A549 (cell line): Measurements from ENCODE around the gene AMN. TPM values are rescaled to one million over a fixed set of nuclear protein-coding genes. Genes with fewer than 3 reads are reported as not detected.

ENCODE experiments used
- ATAC-seq, 2 experiments: fragments of 200-7000 bp in 1 of 2; fragments of >200 bp in 1 of 2; cut with Nextera tagmentation in 1 of 2; cut with Tn5 transposase in 1 of 2; 3 replicates each; pipeline versions ENCODE4 v1.8.0 to v1.9.1; 2018 to 2020; ENCODE audit warnings: mild to moderate bottlenecking in 1 of 2, moderate library complexity in 1 of 2
- CTCF ChIA-PET: fragments of 300-600 bp; sonication (Branson Sonifier 250); formaldehyde crosslinking; extraction: SDS; loops from one replicate; lab custom pipeline; 2021; ENCODE audit warnings: antibody characterized with exemption, inconsistent platforms; lab: Yijun Ruan, JAX
- POLR2A ChIA-PET: fragments of 350-600 bp; formaldehyde crosslinking; extraction: SDS; loops from one replicate; lab custom pipeline; 2021; ENCODE audit warnings: antibody characterized with exemption, inconsistent platforms; lab: Yijun Ruan, JAX
- DNase-seq, 2 experiments: peaks; one replicate each; pipeline versions ENCODE4 v3.0.0 to v3.0.0-alpha.2; 2011 to 2016; ENCODE audit warnings: low read depth in 1 of 2, low spot score in 1 of 2
- FAIRE-seq: peaks from 2 replicates; lab custom pipeline; 2011; peaks lifted over from hg19 to GRCh38; lab: Jason Lieb, UNC
- H3K27ac ChIP-seq, 2 experiments: fragments of >200 bp; sonication (Bioruptor Twin); formaldehyde crosslinking; 3 replicates each; pipeline ENCODE4 v1.5.1; 2016 to 2017
- H3K4me1 ChIP-seq: fragments of >200 bp; sonication (Bioruptor Twin); formaldehyde crosslinking; 3 replicates; pipeline ENCODE4 v1.6.1; 2016
- H3K4me2 ChIP-seq: fragments of >200 bp; sonication (Bioruptor Twin); formaldehyde crosslinking; 3 replicates; pipeline ENCODE4 v1.6.1; 2016
- H3K4me3 ChIP-seq: fragments of >200 bp; sonication (Bioruptor Twin); formaldehyde crosslinking; 3 replicates; pipeline ENCODE4 v1.5.1; 2016
- H3K9me3 ChIP-seq: fragments of >200 bp; sonication (Bioruptor Twin); formaldehyde crosslinking; 3 replicates; pipeline ENCODE4 v1.6.1; 2016
- BCL3 ChIP-seq: fragments of >200 bp; sonication (Bioruptor Twin); formaldehyde crosslinking; IDR thresholded peaks from 3 replicates; pipeline ENCODE4 v1.6.1; 2016
- CBX2 ChIP-seq: fragments of 200-600 bp; sonication (generic); IDR thresholded peaks from 2 replicates; pipeline ENCODE4 v1.6.1; 2016; ENCODE audit warnings: low read depth, mild to moderate bottlenecking, borderline replicate concordance
- CEBPB ChIP-seq, 2 experiments: fragments of >200 bp in 1 of 2; sonication (Bioruptor Twin) in 1 of 2; formaldehyde crosslinking in 1 of 2; IDR thresholded peaks; 2 replicates each; pipeline ENCODE4 v1.6.1; 2012 to 2016
- CHD4 ChIP-seq: fragments of 200-600 bp; sonication (generic); IDR thresholded peaks from 2 replicates; pipeline ENCODE4 v1.6.1; 2016; ENCODE audit warnings: antibody characterized with exemption, mild to moderate bottlenecking, borderline replicate concordance
- CTCF ChIP-seq: fragments of >200 bp; sonication (Bioruptor Twin); formaldehyde crosslinking; IDR thresholded peaks from 3 replicates; pipeline ENCODE4 v1.5.1; 2016
- EHMT2 ChIP-seq: fragments of 200-600 bp; sonication (generic); IDR thresholded peaks from 2 replicates; pipeline ENCODE4 v1.6.1; 2016; ENCODE audit warnings: antibody characterized with exemption, low read depth, mild to moderate bottlenecking, moderate library complexity
- ESRRA ChIP-seq: fragments of 150-350 bp; IDR thresholded peaks from 2 replicates; pipeline ENCODE4 v1.6.1; 2014; ENCODE audit warnings: mild to moderate bottlenecking, low read length, borderline replicate concordance
- FOSB ChIP-seq: fragments of 250-450 bp; sonication (Bioruptor Pico); IDR thresholded peaks from 2 replicates; pipeline ENCODE4 v1.5.0; 2020; ENCODE audit warnings: mild to moderate bottlenecking, moderate library complexity
- FOSL2 ChIP-seq, 2 experiments: fragments of 450-650 bp in 1 of 2; fragments of >200 bp in 1 of 2; sonication (Bioruptor Twin) in 1 of 2; formaldehyde crosslinking; IDR thresholded peaks; 2 replicates each; pipeline versions ENCODE4 v1.5.0 to v1.6.1; 2016 to 2020; ENCODE audit warnings: mild to moderate bottlenecking in 1 of 2, moderate library complexity in 1 of 2
- FOXS1 ChIP-seq: fragments of 250-450 bp; sonication (Bioruptor Pico); IDR thresholded peaks from 2 replicates; pipeline ENCODE4 v1.5.0; 2020; ENCODE audit warnings: mild to moderate bottlenecking, moderate library complexity
- HEYL ChIP-seq: fragments of 250-450 bp; sonication (Bioruptor Pico); IDR thresholded peaks from 2 replicates; pipeline ENCODE4 v1.8.0; 2021; ENCODE audit warnings: mild to moderate bottlenecking, moderate library complexity
- HOXB5 ChIP-seq: fragments of 250-450 bp; sonication (Bioruptor Pico); IDR thresholded peaks from 2 replicates; pipeline ENCODE4 v1.5.0; 2020; ENCODE audit warnings: mild to moderate bottlenecking, moderate library complexity
- JUN ChIP-seq, 2 experiments: fragments of >200 bp; sonication (Bioruptor Twin); formaldehyde crosslinking; IDR thresholded peaks; 2 replicates in 1 of 2; 3 replicates in 1 of 2; pipeline ENCODE4 v1.6.1; 2016 to 2017
- KDM1A ChIP-seq: fragments of 200-600 bp; sonication (generic); IDR thresholded peaks from 2 replicates; pipeline ENCODE4 v1.6.1; 2016; ENCODE audit warnings: low read depth, mild to moderate bottlenecking
- KDM5A ChIP-seq: fragments of 200-600 bp; sonication (generic); IDR thresholded peaks from 2 replicates; pipeline ENCODE4 v1.6.1; 2016; ENCODE audit warnings: antibody characterized with exemption, mild to moderate bottlenecking
- MAZ ChIP-seq: fragments of 150-350 bp; IDR thresholded peaks from 2 replicates; pipeline ENCODE4 v1.6.1; 2014; ENCODE audit warnings: antibody characterized with exemption, low read depth, low read length, borderline replicate concordance
- MYC ChIP-seq: IDR thresholded peaks from 2 replicates; pipeline ENCODE4 v1.6.1; 2012; ENCODE audit warnings: mild to moderate bottlenecking, inconsistent platforms, low read length, improper control_type of control experiment, borderline replicate concordance
- NFE2L2 ChIP-seq: fragments of 150-350 bp; conservative IDR thresholded peaks from 2 replicates; pipeline ENCODE4 v1.6.1; 2014; ENCODE audit warnings: low read length
- NPAS2 ChIP-seq: fragments of 250-450 bp; sonication (Bioruptor Pico); IDR thresholded peaks from 2 replicates; pipeline ENCODE4 v1.8.0; 2022; ENCODE audit warnings: mild to moderate bottlenecking, moderate library complexity, borderline replicate concordance
- PHF8 ChIP-seq: fragments of 200-600 bp; sonication (generic); IDR thresholded peaks from 2 replicates; pipeline ENCODE4 v1.6.1; 2016; ENCODE audit warnings: low read depth, mild to moderate bottlenecking, antibody characterized with exemption, moderate library complexity, borderline replicate concordance
- POLR2A ChIP-seq: IDR thresholded peaks from 2 replicates; pipeline ENCODE4 v1.6.1; 2012; ENCODE audit warnings: mild to moderate bottlenecking, low read length
- RFX5 ChIP-seq: fragments of 450-650 bp; IDR thresholded peaks from 2 replicates; pipeline ENCODE4 v1.7.1; 2014; ENCODE audit warnings: antibody characterized with exemption, mild to moderate bottlenecking, moderate library complexity
- RNF2 ChIP-seq: fragments of 200-600 bp; sonication (generic); IDR thresholded peaks from 2 replicates; pipeline ENCODE4 v1.6.1; 2016; ENCODE audit warnings: low read depth, mild to moderate bottlenecking, antibody characterized with exemption, moderate library complexity, borderline replicate concordance
- TFCP2L1 ChIP-seq: fragments of 250-450 bp; sonication (Bioruptor Pico); IDR thresholded peaks from 2 replicates; pipeline ENCODE4 v1.5.0; 2021; ENCODE audit warnings: mild to moderate bottlenecking
- ZC3H11A ChIP-seq: fragments of 450-650 bp; IDR thresholded peaks from 2 replicates; pipeline ENCODE4 v1.6.1; 2014; ENCODE audit warnings: antibody characterized with exemption, mild to moderate bottlenecking
- ZNF302 ChIP-seq: fragments of 250-450 bp; sonication (Bioruptor Pico); IDR thresholded peaks from 2 replicates; pipeline ENCODE4 v1.9.0; 2021; ENCODE audit warnings: inconsistent platforms, mild to moderate bottlenecking, moderate library complexity
- WGBS: methylation state at CpG from one replicate; pipeline ENCODE4 v1.1.6; 2017; ENCODE audit errors: missing lambda C conversion rate; 5-methylcytosine and 5-hydroxymethylcytosine counted together
- polyA plus RNA-seq, 4 experiments: library from polyadenylated mRNA; depleted of rRNA in 3 of 4; stranded (reverse); fragments of >200 nt; fragmentation: RNase III in 1 of 4; extraction: RNeasy Plus Mini Kit Qiagen cat#74134 plus additional on column Dnase treatment in 1 of 4; gene quantifications; 2 replicates in 3 of 4; 3 replicates in 1 of 4; pipeline ENCODE4 v1.2.3, GENCODE V29; 2011 to 2017
- TF ChIP-seq, protein P1 (sequence below): fragments of 150-350 bp; IDR thresholded peaks from 2 replicates; pipeline ENCODE4 v1.6.1; 2014; ENCODE audit warnings: low read depth, mild to moderate bottlenecking, low read length
- TF ChIP-seq, protein P2 (sequence below): fragments of >200 bp; sonication (Bioruptor Twin); formaldehyde crosslinking; IDR thresholded peaks from 2 replicates; pipeline ENCODE4 v1.6.1; 2016

The AMN gene
- polyA plus RNA-seq, 2 of the 4 experiments (the other 2 are of a cell fraction), result 0.25 to 0.58 TPM

DNA sequence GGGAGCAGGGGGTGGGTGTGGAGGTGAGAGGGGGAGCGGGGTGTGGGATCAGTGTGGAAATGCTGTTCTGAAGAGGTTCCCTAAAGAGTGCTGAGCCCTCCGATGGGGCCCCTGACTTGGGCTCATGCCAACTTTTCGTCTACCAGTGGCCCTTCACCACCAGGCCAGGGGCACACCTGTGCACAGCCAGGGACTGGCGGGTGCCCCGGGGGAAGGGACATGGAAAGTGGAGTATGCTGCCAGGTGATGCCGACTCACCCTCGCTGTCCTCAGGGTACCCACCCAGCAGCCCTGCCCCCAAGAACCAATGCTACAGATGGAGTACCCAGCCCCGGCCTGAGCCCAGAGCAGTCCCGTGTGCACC is 26.2 kb downstream of the AMN start (continued):
- TF ChIP-seq BCL3, result no peak
- no peak for TF ChIP-seq NFE2L2
- no peak for TF ChIP-seq TFCP2L1 (CRISPR knock-in tag)
- TF ChIP-seq FOSL2 (IDR thresholded peaks at IDR 0.05), result no peak
- TF ChIP-seq FOSL2 (CRISPR knock-in tag; IDR thresholded peaks at IDR 0.05), result no peak
- no peak for TF ChIP-seq RNF2

- WGBS, result 88% methylated on average over 28 of the region's 28 CpGs
- FAIRE-seq, result no peak
- Histone ChIP-seq H3K9me3 (no peaks in the 10 kb centered on the region), H3K27ac (no peak overlapping the region; a peak in 1 of 6 replicates), H3K4me1 (0 out of 3 replicates have a peak, but pooled peaks cover 8% of the 10 kb centered on the region), H3K4me2 (no peak overlapping the region), H3K4me3 (no peak overlapping the region)
- peak; percentile 28 to 42; a peak in 2 of 6 replicates for ATAC-seq
- POLR2A ChIA-PET, result interaction anchor here (0.6 kb wide), 1 partner anchor 252 kb away, joined by 6 read pairs; no protein-coding TSS in a partner anchor
- CTCF ChIA-PET, result no interaction called here
- DNase-seq, result peak in 1 of 2 experiments; percentile 35
- TF ChIP-seq KDM1A, result no peak
- no peak for TF ChIP-seq MAZ
- no peak for TF ChIP-seq NFE2L2
- no peak for TF ChIP-seq CEBPB (IDR thresholded peaks at IDR 0.05)
- no peak for TF ChIP-seq NPAS2 (CRISPR knock-in tag)
- TF ChIP-seq FOSB, result no peak
- no peak for TF ChIP-seq RNF2
- no peak for TF ChIP-seq ZNF302 (CRISPR knock-in tag)
- no peak for TF ChIP-seq CBX2
- TF ChIP-seq POLR2A, result no peak
- no peak for TF ChIP-seq JUN (IDR thresholded peaks at IDR 0.05)
These were observed 26.8 kb downstream of the AMN start for GRCh38 chr14:102949062-102949800.

- TF ChIP-seq HOXB5 (CRISPR knock-in tag) (no peak), FOSL2 (IDR thresholded peaks at IDR 0.05) (no peak), FOSL2 (CRISPR knock-in tag; IDR thresholded peaks at IDR 0.05) (no peak), KDM5A (no peak), ESRRA (no peak), ZC3H11A (no peak), CHD4 (no peak), FOSB (no peak), PHF8 (no peak), FOXS1 (no peak), CTCF (no peak), MYC (no peak), TFCP2L1 (CRISPR knock-in tag) (no peak), HEYL (CRISPR knock-in tag) (no peak), RFX5 (no peak), EHMT2 (no peak)
- TF ChIP-seq, protein P1, sequence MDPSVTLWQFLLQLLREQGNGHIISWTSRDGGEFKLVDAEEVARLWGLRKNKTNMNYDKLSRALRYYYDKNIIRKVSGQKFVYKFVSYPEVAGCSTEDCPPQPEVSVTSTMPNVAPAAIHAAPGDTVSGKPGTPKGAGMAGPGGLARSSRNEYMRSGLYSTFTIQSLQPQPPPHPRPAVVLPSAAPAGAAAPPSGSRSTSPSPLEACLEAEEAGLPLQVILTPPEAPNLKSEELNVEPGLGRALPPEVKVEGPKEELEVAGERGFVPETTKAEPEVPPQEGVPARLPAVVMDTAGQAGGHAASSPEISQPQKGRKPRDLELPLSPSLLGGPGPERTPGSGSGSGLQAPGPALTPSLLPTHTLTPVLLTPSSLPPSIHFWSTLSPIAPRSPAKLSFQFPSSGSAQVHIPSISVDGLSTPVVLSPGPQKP, result no peak
- TF ChIP-seq, protein P2, sequence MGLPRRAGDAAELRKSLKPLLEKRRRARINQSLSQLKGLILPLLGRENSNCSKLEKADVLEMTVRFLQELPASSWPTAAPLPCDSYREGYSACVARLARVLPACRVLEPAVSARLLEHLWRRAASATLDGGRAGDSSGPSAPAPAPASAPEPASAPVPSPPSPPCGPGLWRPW, result no peak
- H3K9me3 ChIP-seq, result no peaks in the 10 kb centered on the region
- H3K27ac ChIP-seq, result no peak overlapping the region
- H3K4me1 ChIP-seq, result 0 out of 3 replicates have a peak, but pooled peaks cover 8% of the 10 kb centered on the region
- no peak overlapping the region for H3K4me2 ChIP-seq
- POLR2A ChIA-PET, result interaction anchor here (0.6 kb wide), 1 partner anchor 253 kb away, joined by 6 read pairs; no protein-coding TSS in a partner anchor
- 79% methylated on average over 16 of the region's 23 CpGs for WGBS
- CTCF ChIA-PET, result no interaction called here
- DNase-seq (no peak), FAIRE-seq (no peak), ATAC-seq (peak in 1 of 2 experiments; percentile 33; a peak in 3 of 6 replicates)
- no peak overlapping the region for H3K4me3 ChIP-seq
These were observed 27.5 kb downstream of the AMN start for GRCh38 chr14:102949801-102950451.
